NT2/D1 (cell line): ENCODE results near the gene POU2F3.

Experiments used
- YY1 ChIP-seq: IDR thresholded peaks from 2 replicates; pipeline ENCODE4 v1.6.1; 2011; ENCODE audit not compliant: insufficient read length, insufficient read depth
- ZNF274 ChIP-seq: IDR thresholded peaks from 2 replicates; pipeline ENCODE4 v1.6.1; 2011; ENCODE audit warnings: mild to moderate bottlenecking, low read depth, low read length

DNA sequence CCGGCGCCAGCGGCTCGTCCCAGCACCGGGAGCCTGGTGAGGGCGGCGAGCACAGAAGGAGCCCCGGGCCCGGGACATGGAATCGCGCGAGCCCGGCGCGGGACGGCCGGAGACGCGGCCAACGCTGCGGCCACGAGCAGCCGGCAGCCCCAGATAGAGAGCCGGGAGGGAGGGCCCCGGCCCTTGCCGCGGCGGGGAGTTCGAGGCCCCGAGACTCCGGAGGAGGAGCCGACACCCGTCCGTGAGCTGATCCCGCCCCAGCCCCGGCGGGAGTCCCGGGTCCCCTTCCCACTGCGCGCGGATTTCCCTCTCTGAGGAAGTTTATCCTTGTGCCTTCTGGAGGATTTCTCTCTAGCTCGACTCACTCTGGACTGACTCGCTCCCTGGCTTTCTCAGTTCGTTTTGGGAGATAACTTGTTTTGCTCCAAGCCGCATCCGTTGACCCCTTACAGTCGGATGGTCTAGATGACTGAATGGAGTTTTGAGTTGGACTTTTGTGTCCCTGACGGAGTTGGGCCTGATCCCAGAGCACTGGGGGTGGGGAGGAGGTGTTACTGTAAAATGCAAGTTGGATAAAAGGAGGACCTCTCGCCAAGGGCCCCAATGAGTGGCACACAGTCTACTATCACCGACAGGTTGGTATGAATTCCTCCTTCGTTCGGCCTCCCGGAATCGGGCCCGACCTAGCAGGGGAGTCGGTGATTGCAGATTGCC lies 96.9 kb downstream of the POU2F3 start:
- no peak for TF ChIP-seq ZNF274
- no peak for TF ChIP-seq YY1
